Thyroid gland (tissue), 4 donors: ENCODE results near the gene ALKBH5. TPM values are rescaled to one million over a fixed set of nuclear protein-coding genes. Genes with fewer than 3 reads are reported as not detected.

Experiments
- DNase-seq, 2 donors: peaks; one replicate each; pipeline ENCODE4 v3.0.0-alpha.2; 2019
- H3K27ac ChIP-seq, 3 donors: fragments of 200-600 bp; sonication (generic); 1 replicate in 2 of 3; 2 replicates in 1 of 3; pipeline ENCODE4 v1.5.1; 2016 to 2019; ENCODE audit warnings: mild to moderate bottlenecking in 1 of 3, moderate library complexity in 1 of 3
- H3K27me3 ChIP-seq: fragments of 200-600 bp; sonication (generic); one replicate; pipeline ENCODE4 v1.5.1; 2019
- H3K36me3 ChIP-seq, 2 donors: fragments of 200-600 bp; sonication (generic); one replicate each; pipeline ENCODE4 v1.5.1; 2016 to 2019
- H3K4me1 ChIP-seq, 2 donors: fragments of 200-600 bp; sonication (generic); one replicate each; pipeline ENCODE4 v1.5.1; 2017 to 2019
- H3K4me3 ChIP-seq, 3 donors: fragments of 200-600 bp; sonication (generic); replicated peaks in 1 of 3; 1 replicate in 2 of 3; 2 replicates in 1 of 3; pipeline ENCODE4 v1.5.1; 2016; ENCODE audit warnings: mild to moderate bottlenecking in 1 of 3
- H3K9me3 ChIP-seq: fragments of 200-600 bp; sonication (generic); one replicate; pipeline ENCODE4 v1.5.1; 2017
- CTCF ChIP-seq, 6 experiments: fragments of 200-600 bp in 3 of 6; fragments of 450-650 bp in 3 of 6; sonication (generic) in 3 of 6; IDR thresholded peaks; one replicate each; pipeline ENCODE4 v1.5.1; 2016 to 2019; ENCODE audit warnings: antibody characterized with exemption in 6 of 6, mild to moderate bottlenecking in 2 of 6, inconsistent platforms in 1 of 6, moderate library complexity in 1 of 6
- POLR2A ChIP-seq, 2 donors: fragments of 450-650 bp; IDR thresholded peaks; one replicate each; pipeline ENCODE4 v1.6.1; 2017; ENCODE audit warnings: antibody characterized with exemption in 2 of 2, mild to moderate bottlenecking in 2 of 2, moderate library complexity in 1 of 2
- WGBS, 2 donors: methylation state at CpG; one replicate each; pipeline ENCODE4 v1.1.5; 2017; 5-methylcytosine and 5-hydroxymethylcytosine counted together
- intact Hi-C: fragments of 100-400 bp; cut with DNase I; formaldehyde crosslinking; loops from one replicate; pipeline ENCODE4 v1.15.1; 2023
- total RNA-seq, 4 donors: library from RNA; depleted of rRNA; stranded (reverse); fragments of >200 nt; gene quantifications; one replicate each; pipeline ENCODE4 v1.2.3, GENCODE V29; 2016

Gene ALKBH5
- total RNA-seq, 4 donors from 2014 or later = 123 to 169 (median 159) TPM

GRCh38 chr17:18172531-18173278 is 10.9 kb upstream of the ALKBH5 start:
- TF ChIP-seq CTCF (IDR thresholded peaks at IDR 0.05) = no peak
- no peak for TF ChIP-seq POLR2A (IDR thresholded peaks at IDR 0.05)
- Histone ChIP-seq H3K27ac (no peak overlapping the region), H3K9me3 (no peaks in the 10 kb centered on the region), H3K27me3 (no peaks in the 10 kb centered on the region), H3K4me1 (no peaks in the 10 kb centered on the region), H3K4me3 (no peak overlapping the region), H3K36me3 (no peaks in the 10 kb centered on the region)
- intact Hi-C loops = no loop called here
- no peak for DNase-seq
- WGBS, 2 donors = 86 to 93% methylated on average over 3 of the region's 3 CpGs

- H3K9me3 ChIP-seq = no peaks in the 10 kb centered on the region
- no peaks in the 10 kb centered on the region for H3K36me3 ChIP-seq
- H3K4me1 ChIP-seq = no peaks in the 10 kb centered on the region
- no peaks in the 10 kb centered on the region for H3K27me3 ChIP-seq
- TF ChIP-seq POLR2A (IDR thresholded peaks at IDR 0.05) = no peak
- no peak for TF ChIP-seq CTCF (IDR thresholded peaks at IDR 0.05)
- H3K27ac ChIP-seq = no peak overlapping the region
- WGBS, 2 donors = 88 to 94% methylated on average over 11 to 12 of the region's 14 CpGs
- DNase-seq = peak in 1 of 2 donors; percentile 24
- H3K4me3 ChIP-seq = no peak overlapping the region
- intact Hi-C loops = no loop called here
Observed at GRCh38 chr17:18173740-18174139, 9.9 kb upstream of the ALKBH5 start.

DNA sequence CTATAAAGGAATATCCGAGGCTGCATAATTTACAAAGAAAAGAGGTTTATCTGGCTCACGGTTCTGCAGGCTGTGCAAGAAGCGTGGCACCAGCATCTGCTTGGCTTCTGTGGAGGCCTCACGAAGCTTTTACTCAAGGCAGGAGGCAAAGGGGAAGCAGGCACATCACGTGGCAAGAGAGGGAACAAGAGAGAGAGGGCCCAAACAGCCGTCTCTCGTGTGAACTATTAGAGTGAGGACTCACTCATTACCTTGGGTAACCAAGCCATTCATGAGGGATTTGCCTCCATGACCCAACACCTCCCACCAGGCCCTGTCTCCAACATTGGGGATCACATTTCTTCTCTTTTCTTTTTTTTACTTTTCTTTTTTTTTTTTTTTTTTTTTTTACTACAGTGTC is 7.5 kb upstream of the ALKBH5 start:
- Histone ChIP-seq H3K4me1 (no peaks in the 10 kb centered on the region), H3K27ac (no peak overlapping the region), H3K9me3 (no peaks in the 10 kb centered on the region), H3K27me3 (no peaks in the 10 kb centered on the region), H3K4me3 (no peak overlapping the region), H3K36me3 (no peaks in the 10 kb centered on the region)
- TF ChIP-seq POLR2A (IDR thresholded peaks at IDR 0.05) = no peak
- no peak for TF ChIP-seq CTCF (IDR thresholded peaks at IDR 0.05)
- 80 to 85% methylated on average over 7 of the region's 7 CpGs for WGBS, 2 donors
- intact Hi-C loops = no loop called here
- DNase-seq = no peak

GRCh38 chr17:18177133-18177532 is 6.5 kb upstream of the ALKBH5 start:
- intact Hi-C loops = no loop called here
- Histone ChIP-seq H3K9me3 (no peaks in the 10 kb centered on the region), H3K4me3 (no peak overlapping the region), H3K4me1 (peaks cover 2 to 4% of the 10 kb centered on the region in 2 donors), H3K27me3 (no peaks in the 10 kb centered on the region), H3K36me3 (no peaks in the 10 kb centered on the region), H3K27ac (no peak overlapping the region)
- TF ChIP-seq POLR2A (IDR thresholded peaks at IDR 0.05) = no peak
- no peak for TF ChIP-seq CTCF (IDR thresholded peaks at IDR 0.05)
- no peak for DNase-seq

- Histone ChIP-seq H3K4me1 (peaks cover 7 to 9% of the 10 kb centered on the region in 2 donors), H3K9me3 (no peaks in the 10 kb centered on the region), H3K4me3 (no peak overlapping the region), H3K27ac (no peak overlapping the region), H3K36me3 (no peaks in the 10 kb centered on the region), H3K27me3 (no peaks in the 10 kb centered on the region)
- TF ChIP-seq POLR2A (IDR thresholded peaks at IDR 0.05) (no peak), CTCF (IDR thresholded peaks at IDR 0.05) (no peak)
- no peak for DNase-seq
- intact Hi-C loops = no loop called here
- 90 to 96% methylated on average over 8 of the region's 8 CpGs for WGBS, 2 donors
Observed at GRCh38 chr17:18177722-18178121, 5.9 kb upstream of the ALKBH5 start.
